GM23338 (cell line): Measurements from ENCODE around the gene CDK14. TPM values are rescaled to one million over a fixed set of nuclear protein-coding genes. Genes with fewer than 3 reads are reported as not detected.

Experiments
- ATAC-seq: fragments of 200-7000 bp; cut with Tn5 transposase; 3 replicates; pipeline ENCODE4 v1.9.1; 2020
- DNase-seq: peaks from one replicate; pipeline ENCODE4 v3.0.0-alpha.2; 2015; ENCODE audit warnings: low spot score
- H2AFZ ChIP-seq: fragments of 200-600 bp; sonication (generic); 2 replicates; pipeline ENCODE4 v1.8.0; 2016; ENCODE audit warnings: antibody characterized with exemption, mild to moderate bottlenecking, moderate library complexity
- H3F3A ChIP-seq: fragments of 200-600 bp; sonication (generic); replicated peaks from 2 replicates; pipeline ENCODE4 v1.8.0; 2017; ENCODE audit warnings: antibody characterized with exemption, mixed run types, low read depth
- H3K27ac ChIP-seq: fragments of 200-600 bp; sonication (generic); 2 replicates; pipeline ENCODE4 v1.6.1; 2016; ENCODE audit warnings: low read depth
- H3K27me3 ChIP-seq: fragments of 200-600 bp; sonication (generic); 2 replicates; pipeline ENCODE4 v1.8.0; 2016; ENCODE audit warnings: mild to moderate bottlenecking, mixed run types, moderate library complexity; ENCODE audit not compliant: insufficient read depth
- H3K36me3 ChIP-seq: fragments of 200-600 bp; sonication (generic); 2 replicates; pipeline ENCODE4 v1.8.0; 2016; ENCODE audit warnings: mild to moderate bottlenecking; ENCODE audit not compliant: insufficient read depth
- H3K4me1 ChIP-seq: fragments of 200-600 bp; sonication (generic); 2 replicates; pipeline ENCODE4 v1.8.0; 2016; ENCODE audit warnings: mild to moderate bottlenecking, moderate library complexity; ENCODE audit not compliant: insufficient read depth
- H3K4me2 ChIP-seq: fragments of 200-600 bp; sonication (generic); 2 replicates; pipeline ENCODE4 v1.7.1; 2017; ENCODE audit warnings: mixed run types
- H3K4me3 ChIP-seq: fragments of 200-600 bp; sonication (generic); 2 replicates; pipeline ENCODE4 v1.6.1; 2016; ENCODE audit warnings: mixed run types
- H3K79me2 ChIP-seq: fragments of 200-600 bp; sonication (generic); replicated peaks from 2 replicates; pipeline ENCODE4 v1.8.0; 2017; ENCODE audit warnings: mild to moderate bottlenecking; ENCODE audit not compliant: insufficient read depth
- H3K9me2 ChIP-seq: fragments of 200-600 bp; sonication (generic); 2 replicates; pipeline ENCODE4 v1.8.0; 2017; ENCODE audit not compliant: insufficient read depth
- H4K20me1 ChIP-seq: fragments of 200-600 bp; sonication (generic); replicated peaks from 2 replicates; pipeline ENCODE4 v1.8.0; 2017; ENCODE audit warnings: mild to moderate bottlenecking; ENCODE audit not compliant: insufficient read depth
- H3K27ac Mint-ChIP-seq: 2 replicates; pipeline ENCODE4 v1.8.0; 2020; ENCODE audit warnings: inconsistent platforms, mild to moderate bottlenecking, moderate library complexity, mixed read lengths
- H3K27me3 Mint-ChIP-seq: 3 replicates; pipeline ENCODE4 v1.8.0; 2022; ENCODE audit warnings: low read depth, mild to moderate bottlenecking, moderate library complexity, mixed read lengths, inconsistent platforms; ENCODE audit not compliant: insufficient read depth, poor library complexity
- H3K36me3 Mint-ChIP-seq: 3 replicates; pipeline ENCODE4 v1.8.0; 2021; ENCODE audit warnings: low read depth, mild to moderate bottlenecking, inconsistent platforms, moderate library complexity, mixed read lengths
- H3K4me1 Mint-ChIP-seq: 3 replicates; pipeline ENCODE4 v1.8.0; 2020; ENCODE audit warnings: mild to moderate bottlenecking, inconsistent platforms, mixed read lengths
- H3K4me3 Mint-ChIP-seq: 3 replicates; pipeline ENCODE4 v1.8.0; 2021; ENCODE audit warnings: moderate library complexity, mild to moderate bottlenecking, inconsistent platforms, mixed read lengths
- H3K9me3 Mint-ChIP-seq: 3 replicates; pipeline ENCODE4 v1.8.0; 2020; ENCODE audit warnings: moderate library complexity, mild to moderate bottlenecking, inconsistent platforms, mixed read lengths
- EZH2 ChIP-seq: fragments of 200-600 bp; sonication (generic); IDR thresholded peaks from one replicate; pipeline ENCODE4 v1.8.0; 2017; ENCODE audit warnings: antibody characterized with exemption, mild to moderate bottlenecking, low read depth; ENCODE audit not compliant: unreplicated experiment
- EZH2phosphoT487 ChIP-seq: fragments of 200-600 bp; sonication (generic); IDR thresholded peaks from one replicate; pipeline ENCODE4 v1.8.1; 2018; ENCODE audit warnings: antibody characterized with exemption; ENCODE audit not compliant: unreplicated experiment
- NANOG ChIP-seq: IDR thresholded peaks from 2 replicates; pipeline ENCODE4 v1.6.1; 2016; ENCODE audit warnings: antibody characterized with exemption, borderline replicate concordance
- polyA plus RNA-seq: library from polyadenylated mRNA; unstranded; fragments of >200 nt; fragmentation: Nextera tagmentation; extraction: Ambion mirVana; gene quantifications from 2 replicates; pipeline ENCODE4 v1.2.1, GENCODE V29; 2016
- total RNA-seq: library from RNA; depleted of rRNA; stranded (reverse); fragments of >200 nt; shearing (Covaris generic); gene quantifications from 2 replicates; pipeline ENCODE4 v1.2.3, GENCODE V29; 2014
- TF ChIP-seq, protein P1 (sequence below): fragments of 250-450 bp; sonication (Bioruptor Pico); IDR thresholded peaks from 2 replicates; pipeline ENCODE4 v1.5.0; 2020; ENCODE audit warnings: mild to moderate bottlenecking, moderate library complexity
- TF ChIP-seq, protein P2 (sequence below): IDR thresholded peaks from 2 replicates; pipeline ENCODE4 v1.6.1; 2016; ENCODE audit warnings: antibody characterized with exemption

Gene CDK14
- total and polyA plus RNA-seq, 2 experiments from 2014 or later, result 11.2 to 24.0 TPM

DNA sequence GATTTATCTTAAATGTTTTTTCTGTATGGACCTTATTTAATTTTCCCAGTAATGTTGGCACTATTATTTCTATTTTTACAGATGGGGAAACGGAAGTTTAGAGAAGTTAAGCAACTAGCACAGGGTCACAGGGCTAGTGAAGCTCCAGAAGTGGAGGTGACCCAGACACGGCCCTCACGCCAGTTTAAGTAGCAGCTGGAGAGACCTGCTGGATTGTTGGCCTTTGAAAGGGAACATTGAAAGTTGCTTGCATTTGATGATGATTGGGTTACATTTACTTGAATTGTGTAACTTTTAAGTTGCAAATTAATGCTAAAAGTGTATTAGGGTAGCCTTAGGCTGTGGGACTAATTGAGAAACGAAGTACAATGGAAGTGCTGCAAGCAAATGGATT, 25.6 kb downstream of the CDK14 start:
- Histone ChIP-seq H3K27ac (no peak overlapping the region), H4K20me1 (peaks cover 5% of the 10 kb centered on the region; the same call in 1 of the 2 replicates), H3K79me2 (peaks cover 30% of the 10 kb centered on the region), H3K4me1 (peaks cover 72% of the 10 kb centered on the region), H3F3A (no peaks in the 10 kb centered on the region), H3K36me3 (no peaks in the 10 kb centered on the region), H3K4me2 (peak overlapping the region; percentile 45), H2AFZ (no peak overlapping the region), H3K9me2 (no peaks in the 10 kb centered on the region), H3K4me3 (peak overlapping the region; percentile 24; the same call in 1 of the 2 replicates), H3K27me3 (peaks cover 17% of the 10 kb centered on the region; the same call in 1 of the 2 replicates)
- Mint-ChIP-seq H3K4me3 (peak overlapping the region; percentile 11; the same call in 2 of the 3 replicates), H3K27me3 (peaks cover 1% of the 10 kb centered on the region), H3K9me3 (no peaks in the 10 kb centered on the region), H3K36me3 (no peaks in the 10 kb centered on the region), H3K27ac (no peak overlapping the region), H3K4me1 (peaks cover 85% of the 10 kb centered on the region)
- ATAC-seq (peak; percentile 76), DNase-seq (peak; percentile 57)
- TF ChIP-seq, protein P1, sequence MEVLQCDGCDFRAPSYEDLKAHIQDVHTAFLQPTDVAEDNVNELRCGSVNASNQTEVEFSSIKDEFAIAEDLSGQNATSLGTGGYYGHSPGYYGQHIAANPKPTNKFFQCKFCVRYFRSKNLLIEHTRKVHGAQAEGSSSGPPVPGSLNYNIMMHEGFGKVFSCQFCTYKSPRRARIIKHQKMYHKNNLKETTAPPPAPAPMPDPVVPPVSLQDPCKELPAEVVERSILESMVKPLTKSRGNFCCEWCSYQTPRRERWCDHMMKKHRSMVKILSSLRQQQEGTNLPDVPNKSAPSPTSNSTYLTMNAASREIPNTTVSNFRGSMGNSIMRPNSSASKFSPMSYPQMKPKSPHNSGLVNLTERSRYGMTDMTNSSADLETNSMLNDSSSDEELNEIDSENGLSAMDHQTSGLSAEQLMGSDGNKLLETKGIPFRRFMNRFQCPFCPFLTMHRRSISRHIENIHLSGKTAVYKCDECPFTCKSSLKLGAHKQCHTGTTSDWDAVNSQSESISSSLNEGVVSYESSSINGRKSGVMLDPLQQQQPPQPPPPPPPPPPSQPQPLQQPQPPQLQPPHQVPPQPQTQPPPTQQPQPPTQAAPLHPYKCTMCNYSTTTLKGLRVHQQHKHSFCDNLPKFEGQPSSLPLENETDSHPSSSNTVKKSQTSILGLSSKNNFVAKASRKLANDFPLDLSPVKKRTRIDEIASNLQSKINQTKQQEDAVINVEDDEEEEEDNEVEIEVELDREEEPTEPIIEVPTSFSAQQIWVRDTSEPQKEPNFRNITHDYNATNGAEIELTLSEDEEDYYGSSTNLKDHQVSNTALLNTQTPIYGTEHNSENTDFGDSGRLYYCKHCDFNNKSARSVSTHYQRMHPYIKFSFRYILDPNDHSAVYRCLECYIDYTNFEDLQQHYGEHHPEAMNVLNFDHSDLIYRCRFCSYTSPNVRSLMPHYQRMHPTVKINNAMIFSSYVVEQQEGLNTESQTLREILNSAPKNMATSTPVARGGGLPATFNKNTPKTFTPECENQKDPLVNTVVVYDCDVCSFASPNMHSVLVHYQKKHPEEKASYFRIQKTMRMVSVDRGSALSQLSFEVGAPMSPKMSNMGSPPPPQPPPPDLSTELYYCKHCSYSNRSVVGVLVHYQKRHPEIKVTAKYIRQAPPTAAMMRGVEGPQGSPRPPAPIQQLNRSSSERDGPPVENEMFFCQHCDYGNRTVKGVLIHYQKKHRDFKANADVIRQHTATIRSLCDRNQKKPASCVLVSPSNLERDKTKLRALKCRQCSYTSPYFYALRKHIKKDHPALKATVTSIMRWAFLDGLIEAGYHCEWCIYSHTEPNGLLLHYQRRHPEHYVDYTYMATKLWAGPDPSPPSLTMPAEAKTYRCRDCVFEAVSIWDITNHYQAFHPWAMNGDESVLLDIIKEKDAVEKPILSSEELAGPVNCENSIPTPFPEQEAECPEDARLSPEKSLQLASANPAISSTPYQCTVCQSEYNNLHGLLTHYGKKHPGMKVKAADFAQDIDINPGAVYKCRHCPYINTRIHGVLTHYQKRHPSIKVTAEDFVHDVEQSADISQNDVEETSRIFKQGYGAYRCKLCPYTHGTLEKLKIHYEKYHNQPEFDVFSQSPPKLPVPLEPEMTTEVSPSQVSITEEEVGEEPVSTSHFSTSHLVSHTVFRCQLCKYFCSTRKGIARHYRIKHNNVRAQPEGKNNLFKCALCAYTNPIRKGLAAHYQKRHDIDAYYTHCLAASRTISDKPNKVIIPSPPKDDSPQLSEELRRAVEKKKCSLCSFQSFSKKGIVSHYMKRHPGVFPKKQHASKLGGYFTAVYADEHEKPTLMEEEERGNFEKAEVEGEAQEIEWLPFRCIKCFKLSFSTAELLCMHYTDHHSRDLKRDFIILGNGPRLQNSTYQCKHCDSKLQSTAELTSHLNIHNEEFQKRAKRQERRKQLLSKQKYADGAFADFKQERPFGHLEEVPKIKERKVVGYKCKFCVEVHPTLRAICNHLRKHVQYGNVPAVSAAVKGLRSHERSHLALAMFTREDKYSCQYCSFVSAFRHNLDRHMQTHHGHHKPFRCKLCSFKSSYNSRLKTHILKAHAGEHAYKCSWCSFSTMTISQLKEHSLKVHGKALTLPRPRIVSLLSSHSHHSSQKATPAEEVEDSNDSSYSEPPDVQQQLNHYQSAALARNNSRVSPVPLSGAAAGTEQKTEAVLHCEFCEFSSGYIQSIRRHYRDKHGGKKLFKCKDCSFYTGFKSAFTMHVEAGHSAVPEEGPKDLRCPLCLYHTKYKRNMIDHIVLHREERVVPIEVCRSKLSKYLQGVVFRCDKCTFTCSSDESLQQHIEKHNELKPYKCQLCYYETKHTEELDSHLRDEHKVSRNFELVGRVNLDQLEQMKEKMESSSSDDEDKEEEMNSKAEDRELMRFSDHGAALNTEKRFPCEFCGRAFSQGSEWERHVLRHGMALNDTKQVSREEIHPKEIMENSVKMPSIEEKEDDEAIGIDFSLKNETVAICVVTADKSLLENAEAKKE (CRISPR knock-in tag), result 0 out of 2 replicates have a peak, but pooled peaks have one; percentile 24
- TF ChIP-seq NANOG (peak; percentile 95), EZH2 (no peak)

DNA sequence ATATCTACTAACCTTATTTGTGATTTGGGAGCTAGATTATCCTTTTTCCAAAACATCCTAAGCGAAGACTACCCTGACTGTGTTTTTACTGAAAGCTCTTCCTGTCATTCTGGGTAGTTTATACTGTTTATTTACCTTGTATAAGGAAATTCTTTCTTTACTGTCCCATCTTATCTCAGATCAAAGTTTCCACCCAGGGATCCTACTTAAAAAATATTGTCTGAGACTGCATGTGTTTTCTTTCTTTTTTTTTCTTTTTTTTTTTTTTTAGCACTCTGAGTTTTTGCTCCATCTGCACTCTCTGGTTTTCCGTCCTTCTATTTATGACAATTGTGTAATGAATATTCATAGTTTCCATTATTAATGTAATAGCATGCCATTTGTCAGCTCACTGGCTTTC, 26.5 kb downstream of the CDK14 start:
- DNase-seq (no peak), ATAC-seq (no peak)
- no peaks in the 10 kb centered on the region for H3F3A ChIP-seq
- TF ChIP-seq EZH2 (no peak), EZH2phosphoT487 (no peak)
- TF ChIP-seq, protein P2, sequence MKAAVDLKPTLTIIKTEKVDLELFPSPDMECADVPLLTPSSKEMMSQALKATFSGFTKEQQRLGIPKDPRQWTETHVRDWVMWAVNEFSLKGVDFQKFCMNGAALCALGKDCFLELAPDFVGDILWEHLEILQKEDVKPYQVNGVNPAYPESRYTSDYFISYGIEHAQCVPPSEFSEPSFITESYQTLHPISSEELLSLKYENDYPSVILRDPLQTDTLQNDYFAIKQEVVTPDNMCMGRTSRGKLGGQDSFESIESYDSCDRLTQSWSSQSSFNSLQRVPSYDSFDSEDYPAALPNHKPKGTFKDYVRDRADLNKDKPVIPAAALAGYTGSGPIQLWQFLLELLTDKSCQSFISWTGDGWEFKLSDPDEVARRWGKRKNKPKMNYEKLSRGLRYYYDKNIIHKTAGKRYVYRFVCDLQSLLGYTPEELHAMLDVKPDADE, result no peak
- no peak overlapping the region for H2AFZ ChIP-seq
- H3K36me3 ChIP-seq, result no peaks in the 10 kb centered on the region
- H4K20me1 ChIP-seq, result no peaks in the 10 kb centered on the region; the same call in 1 of the 2 replicates
- H3K9me2 ChIP-seq, result no peaks in the 10 kb centered on the region
- Mint-ChIP-seq H3K4me1 (peaks cover 78% of the 10 kb centered on the region), H3K36me3 (0 out of 3 replicates have a peak, but pooled peaks cover 4% of the 10 kb centered on the region), H3K27ac (no peak overlapping the region), H3K27me3 (peaks cover 1% of the 10 kb centered on the region), H3K4me3 (peak overlapping the region; percentile 11; the same call in 1 of the 3 replicates), H3K9me3 (no peaks in the 10 kb centered on the region)
- peak overlapping the region; percentile 45 for H3K4me2 ChIP-seq
- peaks cover 22% of the 10 kb centered on the region for H3K79me2 ChIP-seq
- peak overlapping the region; percentile 24; the same call in 1 of the 2 replicates for H3K4me3 ChIP-seq
- no peak overlapping the region for H3K27ac ChIP-seq
- H3K27me3 ChIP-seq, result peaks cover 17% of the 10 kb centered on the region; the same call in 1 of the 2 replicates
- peaks cover 70% of the 10 kb centered on the region for H3K4me1 ChIP-seq
